Liver (tissue), 9 donors: ENCODE measurements around the gene TCEA2. TPM values are rescaled to one million over a fixed set of nuclear protein-coding genes. Genes with fewer than 3 reads are reported as not detected.

ENCODE experiments used
- DNase-seq: peaks from one replicate; pipeline ENCODE4 v3.0.0-alpha.2; 2017; ENCODE audit warnings: low spot score
- H3K27ac ChIP-seq, 2 donors: one replicate each; pipeline ENCODE4 v1.7.0; 2013; ENCODE audit warnings: inconsistent platforms in 2 of 2, low read length in 2 of 2, control low read depth in 1 of 2, low read depth in 1 of 2, mild to moderate bottlenecking in 1 of 2
- H3K27me3 ChIP-seq, 4 donors: one replicate each; pipeline versions ENCODE4 v1.6.1 to v1.7.0; 2013; ENCODE audit warnings: low read length in 3 of 4, inconsistent platforms in 1 of 4, mild to moderate bottlenecking in 1 of 4, moderate library complexity in 1 of 4; ENCODE audit not compliant: control insufficient read depth in 4 of 4, insufficient read depth in 4 of 4
- H3K36me3 ChIP-seq, 4 donors: one replicate each; pipeline versions ENCODE4 v1.6.1 to v1.7.0; 2013; ENCODE audit warnings: low read length in 3 of 4, mild to moderate bottlenecking in 3 of 4, low read depth in 1 of 4, moderate library complexity in 1 of 4; ENCODE audit not compliant: control insufficient read depth in 4 of 4, insufficient read depth in 3 of 4
- H3K4me1 ChIP-seq, 4 donors: one replicate each; pipeline versions ENCODE4 v1.6.1 to v1.7.0; 2013; ENCODE audit warnings: low read length in 3 of 4, mild to moderate bottlenecking in 3 of 4, moderate library complexity in 1 of 4; ENCODE audit not compliant: control insufficient read depth in 4 of 4, insufficient read depth in 4 of 4
- H3K4me3 ChIP-seq, 3 donors: one replicate each; pipeline versions ENCODE4 v1.6.1 to v1.7.0; 2013; ENCODE audit warnings: low read length in 3 of 3, control low read depth in 1 of 3, low read depth in 1 of 3, mild to moderate bottlenecking in 1 of 3
- H3K9ac ChIP-seq, 2 donors: one replicate each; pipeline ENCODE4 v1.7.0; 2013; ENCODE audit warnings: low read length in 2 of 2, mild to moderate bottlenecking in 2 of 2, moderate library complexity in 2 of 2, control low read depth in 1 of 2, low read depth in 1 of 2
- H3K9me3 ChIP-seq, 4 donors: one replicate each; pipeline versions ENCODE4 v1.6.1 to v1.7.0; 2013; ENCODE audit warnings: low read length in 3 of 4; ENCODE audit not compliant: control insufficient read depth in 4 of 4
- ATF3 ChIP-seq: IDR thresholded peaks from 2 replicates; pipeline ENCODE4 v1.6.1; 2016; ENCODE audit warnings: antibody characterized with exemption
- CTCF ChIP-seq: fragments of 150-350 bp; IDR thresholded peaks from 2 replicates; pipeline ENCODE4 v1.5.1; 2017; ENCODE audit warnings: improper control_type of control experiment, low read depth, low read length; ENCODE audit not compliant: missing input control
- EGR1 ChIP-seq, 2 donors: IDR thresholded peaks; 2 replicates each; pipeline ENCODE4 v1.6.1; 2016 to 2018; ENCODE audit warnings: antibody characterized with exemption in 2 of 2, low read depth in 2 of 2
- FOXA1 ChIP-seq: IDR thresholded peaks from 2 replicates; pipeline ENCODE4 v1.6.1; 2016; ENCODE audit warnings: antibody characterized with exemption
- FOXA2 ChIP-seq: IDR thresholded peaks from 2 replicates; pipeline ENCODE4 v1.6.1; 2016; ENCODE audit warnings: antibody characterized with exemption
- GABPA ChIP-seq, 2 donors: IDR thresholded peaks in 1 of 2; conservative IDR thresholded peaks in 1 of 2; 2 replicates each; pipeline ENCODE4 v1.6.1; 2016; ENCODE audit warnings: antibody characterized with exemption in 2 of 2, mild to moderate bottlenecking in 1 of 2, moderate library complexity in 1 of 2
- HNF4A ChIP-seq, 2 donors: conservative IDR thresholded peaks; 2 replicates each; pipeline ENCODE4 v1.6.1; 2016; ENCODE audit warnings: antibody characterized with exemption in 2 of 2, mild to moderate bottlenecking in 2 of 2
- HNF4G ChIP-seq: IDR thresholded peaks from 2 replicates; pipeline ENCODE4 v1.6.1; 2016; ENCODE audit warnings: antibody characterized with exemption
- JUND ChIP-seq, 2 donors: IDR thresholded peaks; 2 replicates each; pipeline ENCODE4 v1.6.1; 2016; ENCODE audit warnings: antibody characterized with exemption in 2 of 2
- MAX ChIP-seq: IDR thresholded peaks from 2 replicates; pipeline ENCODE4 v1.6.1; 2016; ENCODE audit warnings: antibody characterized with exemption
- NR2F2 ChIP-seq: IDR thresholded peaks from 2 replicates; pipeline ENCODE4 v1.6.1; 2016; ENCODE audit warnings: antibody characterized with exemption
- RAD21 ChIP-seq, 2 donors: IDR thresholded peaks; 2 replicates each; pipeline ENCODE4 v1.6.1; 2016; ENCODE audit warnings: antibody characterized with exemption in 2 of 2, mild to moderate bottlenecking in 2 of 2
- REST ChIP-seq: IDR thresholded peaks from 2 replicates; pipeline ENCODE4 v1.6.1; 2016; ENCODE audit warnings: antibody characterized with exemption, mild to moderate bottlenecking
- RXRA ChIP-seq, 2 donors: IDR thresholded peaks; 2 replicates each; pipeline ENCODE4 v1.6.1; 2017 to 2018; ENCODE audit warnings: antibody characterized with exemption in 2 of 2, mild to moderate bottlenecking in 1 of 2
- SP1 ChIP-seq: IDR thresholded peaks from 2 replicates; pipeline ENCODE4 v1.6.1; 2018; ENCODE audit warnings: antibody characterized with exemption, mild to moderate bottlenecking
- TAF1 ChIP-seq: conservative IDR thresholded peaks from 2 replicates; pipeline ENCODE4 v1.6.1; 2016; ENCODE audit warnings: antibody characterized with exemption, mild to moderate bottlenecking
- YY1 ChIP-seq: IDR thresholded peaks from 2 replicates; pipeline ENCODE4 v1.6.1; 2016; ENCODE audit warnings: antibody characterized with exemption, mild to moderate bottlenecking
- ZBTB33 ChIP-seq: IDR thresholded peaks from 2 replicates; pipeline ENCODE4 v1.6.1; 2016; ENCODE audit warnings: antibody characterized with exemption
- WGBS: extraction: QIAGEN DNeasy Blood & Tissue Kit; methylation state at CpG from one replicate; pipeline ENCODE4 v1.1.7; 2013; 5-methylcytosine and 5-hydroxymethylcytosine counted together
- polyA plus RNA-seq, 2 donors: library from polyadenylated mRNA; stranded (reverse) in 1 of 2; unstranded in 1 of 2; fragments of 200-250 nt in 1 of 2; fragments of >200 nt in 1 of 2; fragmentation: Nextera tagmentation in 1 of 2; extraction: Ambion mirVana in 1 of 2; gene quantifications; one replicate each; pipeline versions ENCODE4 v1.2.1 to v1.2.3, GENCODE V29; 2013 to 2015
- total RNA-seq, 2 donors: library from RNA; depleted of rRNA; stranded (reverse); fragments of >200 nt; gene quantifications; one replicate each; pipeline ENCODE4 v1.2.3, GENCODE V29; 2014
- donor health status: healthy.
- donor health status: healthy.
- donor health status: healthy.
- donor health status: healthy.
- donor health status: healthy.

TCEA2 gene
- total and polyA plus RNA-seq, 4 donors = 4.6 to 22.6 (median 11.8) TPM

GRCh38 chr20:64023361-64024140 lies 39.4 kb upstream of the TCEA2 start:
- H3K9ac ChIP-seq = no peak overlapping the region
- WGBS = 58% methylated on average over 15 of the region's 15 CpGs
- TF ChIP-seq RXRA (IDR thresholded peaks at IDR 0.05) (peak; percentile 71 to 83), HNF4A (conservative IDR thresholded peaks at IDR 0.05) (peak in 1 of 2 donors; percentile 44), ZBTB33 (no peak)
- H3K27ac ChIP-seq = peak overlapping the region; percentile 68 to 93
- H3K9me3 ChIP-seq = no peaks in the 10 kb centered on the region
- peaks cover 15 to 34% (median 27%) of the 10 kb centered on the region in 4 donors for H3K4me1 ChIP-seq
- no peak for DNase-seq
- no peaks in the 10 kb centered on the region for H3K27me3 ChIP-seq
- H3K36me3 ChIP-seq = peaks cover 7 to 46% (median 28%) of the 10 kb centered on the region in 4 donors
- no peak overlapping the region for H3K4me3 ChIP-seq

GRCh38 chr20:64024141-64024990 lies 38.6 kb upstream of the TCEA2 start:
- H3K27ac ChIP-seq = peak overlapping the region; percentile 68 to 93
- H3K4me1 ChIP-seq = peaks cover 15 to 34% (median 27%) of the 10 kb centered on the region in 4 donors
- peaks cover 11 to 49% (median 28%) of the 10 kb centered on the region in 4 donors for H3K36me3 ChIP-seq
- TF ChIP-seq HNF4G (peak; percentile 71), NR2F2 (no peak), SP1 (peak; percentile 94), MAX (no peak), YY1 (peak; percentile 70), ZBTB33 (no peak), RAD21 (IDR thresholded peaks at IDR 0.05) (no peak), FOXA1 (no peak), GABPA (IDR thresholded peaks at IDR 0.05 in 1 of 2, conservative IDR thresholded peaks at IDR 0.05 in 1 of 2) (no peak), ATF3 (no peak), CTCF (no peak), HNF4A (conservative IDR thresholded peaks at IDR 0.05) (peak; percentile 80 to 90), EGR1 (IDR thresholded peaks at IDR 0.05; ENCODE audit: low read depth in 2 of 2) (peak in 1 of 2 donors; percentile 31), JUND (IDR thresholded peaks at IDR 0.05) (peak in 1 of 2 donors; percentile 69), TAF1 (peak; percentile 37), RXRA (IDR thresholded peaks at IDR 0.05) (peak; percentile 63 to 93), FOXA2 (peak; percentile 25), REST (peak; percentile 30)
- DNase-seq = no peak
- H3K9ac ChIP-seq = no peak overlapping the region
- H3K9me3 ChIP-seq = no peaks in the 10 kb centered on the region
- 50% methylated on average over 17 of the region's 17 CpGs for WGBS
- H3K27me3 ChIP-seq = no peaks in the 10 kb centered on the region
- no peak overlapping the region for H3K4me3 ChIP-seq
